Hippocampal formation (tissue), 2 donors: ENCODE measurements around the gene CDYL2.
"Not testable (repeated sequence)": the region's sequence is repeated elsewhere in the genome, so short reads cannot be mapped to it uniquely, and the experiment has no call there.

Source experiments
- DNase-seq, 2 donors: peaks; one replicate each; lab custom pipeline; 2025; lab: John Stamatoyannopoulos, UW

Gene CDYL2

GRCh38 chr16:80744856-80745255 is 59.5 kb downstream of the CDYL2 start:
- no peak for DNase-seq

GRCh38 chr16:80743772-80744171 is 60.6 kb downstream of the CDYL2 start:
- DNase-seq = no peak

GRCh38 chr16:80743273-80743672 is 61.1 kb downstream of the CDYL2 start:
- DNase-seq = no peak

- no peak for DNase-seq
Measured at GRCh38 chr16:80742331-80742730, 62.1 kb downstream of the CDYL2 start.

GRCh38 chr16:80741724-80742123 is 62.7 kb downstream of the CDYL2 start:
- DNase-seq = no peak

GRCh38 chr16:80739523-80739922 is 64.9 kb downstream of the CDYL2 start:
- DNase-seq = no peak

GRCh38 chr16:80738521-80738920 is 65.9 kb downstream of the CDYL2 start:
- no peak for DNase-seq

GRCh38 chr16:80735846-80736245 is 68.6 kb downstream of the CDYL2 start:
- no peak for DNase-seq

DNA sequence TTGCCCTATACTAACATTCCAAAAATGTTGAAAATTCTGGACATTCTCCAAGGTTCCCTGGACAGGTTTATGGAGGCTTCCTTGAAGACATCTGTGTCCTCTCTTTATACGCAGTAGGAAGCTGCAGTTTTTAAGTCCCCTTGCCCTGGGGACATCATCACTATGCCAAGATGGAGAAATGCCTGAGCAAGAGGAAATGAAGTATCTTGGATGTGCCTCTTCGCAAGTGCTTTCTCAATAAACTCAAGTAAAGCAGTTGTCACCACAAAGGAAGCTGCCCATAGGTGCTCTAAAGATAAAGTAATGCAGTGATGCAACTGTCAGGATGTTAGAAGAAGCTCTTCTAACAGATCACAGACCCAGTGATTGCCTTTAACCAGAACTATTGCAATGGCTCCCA is 71.0 kb downstream of the CDYL2 start:
- DNase-seq = no peak

GRCh38 chr16:80731915-80732314 is 72.5 kb downstream of the CDYL2 start:
- no peak for DNase-seq

DNA sequence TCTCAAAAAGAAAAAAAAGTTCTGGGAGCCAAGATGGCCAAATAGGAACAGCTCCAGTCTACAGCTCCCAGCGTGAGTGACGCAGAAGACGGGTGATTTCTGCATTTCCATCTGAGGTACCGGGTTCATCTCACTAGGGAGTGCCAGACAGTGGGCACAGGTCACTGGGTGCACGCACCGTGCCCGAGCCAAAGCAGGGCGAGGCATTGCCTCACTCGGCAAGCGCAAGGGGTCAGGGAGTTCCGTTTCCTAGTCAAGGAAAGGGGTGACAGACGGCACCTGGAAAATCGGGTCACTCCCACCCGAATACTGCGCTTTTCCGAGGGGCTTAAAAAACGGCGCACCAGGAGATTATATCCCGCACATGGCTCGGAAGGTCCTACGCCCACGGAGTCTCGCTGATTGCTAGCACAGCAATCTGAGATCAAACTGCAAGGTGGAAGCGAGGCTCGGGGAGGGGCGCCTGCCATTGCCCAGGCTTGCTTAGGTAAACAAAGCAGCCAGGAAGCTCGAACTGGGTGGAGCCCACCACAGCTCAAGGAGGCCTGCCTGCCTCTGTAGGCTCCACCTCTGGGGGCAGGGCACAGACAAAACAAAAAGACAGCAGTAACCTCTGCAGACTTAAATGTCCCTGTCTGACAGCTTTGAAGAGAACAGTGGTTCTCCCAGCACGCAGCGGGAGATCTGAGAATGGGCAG is 77.2 kb downstream of the CDYL2 start:
- DNase-seq = not testable (repeated sequence)

- DNase-seq = no peak
Measured at GRCh38 chr16:80725566-80726162, 78.7 kb downstream of the CDYL2 start.

DNA sequence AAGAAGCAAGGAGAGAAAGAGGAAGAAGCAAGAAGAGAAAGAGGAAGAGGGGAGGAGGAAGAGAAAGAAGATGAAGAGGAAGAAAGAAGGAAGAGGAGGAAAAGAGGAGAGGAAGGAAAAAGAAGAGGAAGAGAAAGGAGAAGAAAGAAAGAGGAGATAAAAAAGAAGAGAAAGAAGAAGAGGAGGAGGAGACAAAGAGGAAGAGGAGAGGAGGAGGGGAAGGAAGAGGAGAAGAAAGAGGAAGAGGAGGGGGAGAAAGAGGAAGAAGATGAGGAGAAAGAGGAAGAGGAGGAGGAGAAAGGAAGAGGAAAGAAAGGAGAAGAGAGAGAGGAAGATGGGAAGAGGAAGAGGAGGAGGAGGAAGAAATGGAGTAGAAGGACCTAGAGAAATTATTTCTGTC is 80.4 kb downstream of the CDYL2 start:
- DNase-seq = no peak

DNA sequence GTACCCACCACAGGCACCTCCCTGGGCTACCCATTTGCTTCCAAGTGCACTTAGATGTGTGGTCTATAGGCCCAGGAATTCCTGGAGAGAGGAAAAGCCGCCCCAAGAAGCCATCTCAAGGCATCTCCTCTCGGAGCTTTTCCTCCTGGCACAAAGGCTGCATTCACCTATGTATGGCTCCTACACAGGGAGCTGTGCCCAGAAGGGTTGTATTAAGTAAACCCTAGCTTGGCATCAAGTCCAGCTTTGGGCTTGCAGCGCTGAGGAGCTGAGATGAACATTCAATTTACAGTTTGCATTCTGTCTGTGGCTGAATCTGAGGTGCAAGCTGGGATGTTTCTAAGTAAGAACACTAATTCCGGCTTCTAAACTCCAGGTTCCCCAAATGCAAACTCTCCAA is 81.3 kb downstream of the CDYL2 start:
- DNase-seq = no peak

DNA sequence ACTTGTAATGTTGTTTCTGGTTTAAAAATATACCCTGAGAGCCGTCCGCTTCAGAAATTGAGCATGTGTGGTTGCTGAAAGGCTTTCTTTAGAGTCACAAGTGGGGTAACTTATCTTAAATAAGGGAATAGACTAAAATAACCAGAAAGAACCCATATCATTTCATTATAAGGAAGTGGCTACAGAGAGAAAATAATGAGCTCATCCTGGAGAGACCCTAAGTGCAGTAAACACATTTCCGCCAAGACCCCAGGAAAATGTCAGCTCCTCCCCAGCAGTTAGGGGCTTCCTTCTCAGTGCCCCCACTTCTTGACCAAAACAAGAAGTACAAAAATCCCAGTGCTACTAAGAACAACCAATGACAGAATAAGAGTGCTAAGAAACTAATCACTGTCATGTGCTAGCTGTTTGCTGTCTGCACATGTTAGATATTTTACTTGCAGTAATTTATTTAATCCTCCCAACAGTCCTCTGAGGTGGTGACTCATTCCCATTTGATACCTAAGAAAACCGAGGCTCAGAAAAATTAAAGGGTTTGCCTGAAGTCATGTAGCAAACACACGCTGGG is 83.5 kb downstream of the CDYL2 start:
- DNase-seq = no peak

- no peak for DNase-seq
Measured at GRCh38 chr16:80719573-80719972, 84.8 kb downstream of the CDYL2 start.

DNA sequence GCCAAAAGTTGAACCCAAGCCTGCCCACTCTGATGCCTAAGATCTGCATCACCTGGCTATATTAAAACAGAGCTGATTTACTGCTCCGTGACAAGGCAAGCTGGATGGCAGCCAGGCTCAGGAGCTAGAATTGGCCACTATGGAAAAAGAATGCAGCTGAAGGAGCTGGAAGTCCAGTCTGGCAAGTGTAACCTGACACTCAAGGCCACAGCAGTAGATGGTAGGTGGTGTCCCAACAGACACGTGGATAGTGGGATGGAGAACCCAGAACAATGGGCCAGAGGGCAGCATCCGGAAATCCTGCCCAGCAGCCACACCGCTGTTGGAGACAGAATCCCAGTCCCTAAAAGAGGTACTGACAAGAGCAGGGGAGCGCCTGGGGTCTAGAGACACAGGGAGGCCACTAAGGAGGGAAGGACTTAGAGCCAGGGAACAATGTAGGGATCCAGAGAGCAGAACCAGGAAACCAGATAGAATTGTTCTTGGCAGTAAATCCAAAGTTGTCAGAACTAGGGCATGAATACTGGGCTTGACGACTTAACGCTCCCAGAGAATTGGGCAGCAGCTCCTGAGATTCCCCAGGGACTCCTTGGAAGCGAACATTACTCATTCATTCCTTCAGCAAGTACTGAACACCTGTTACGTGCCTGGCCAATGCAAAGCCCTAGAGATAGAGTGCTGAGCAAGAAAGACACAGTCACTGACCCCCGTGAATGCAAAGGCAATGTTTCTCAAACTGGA is 85.7 kb downstream of the CDYL2 start:
- DNase-seq = no peak

DNA sequence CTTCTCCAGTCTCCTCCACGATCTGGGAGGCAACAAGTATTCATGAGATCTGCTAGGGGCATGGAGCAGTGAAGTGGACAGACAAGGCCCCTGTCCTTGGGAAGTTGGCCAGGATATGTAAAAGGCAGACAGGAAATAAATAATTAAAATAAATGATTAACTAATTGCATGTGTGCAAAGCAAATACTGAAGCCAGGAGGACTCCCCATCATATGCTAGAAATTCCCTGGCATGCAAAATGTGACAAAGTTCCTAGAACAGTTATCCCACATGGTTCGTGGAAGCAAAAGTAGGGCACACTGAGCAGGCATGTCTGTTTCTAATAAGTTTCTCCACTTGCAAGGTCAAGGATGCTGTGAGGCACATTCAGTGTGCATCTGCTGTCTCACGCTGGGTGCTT is 86.8 kb downstream of the CDYL2 start:
- DNase-seq = no peak

GRCh38 chr16:80716564-80717139 is 87.7 kb downstream of the CDYL2 start:
- no peak for DNase-seq

DNA sequence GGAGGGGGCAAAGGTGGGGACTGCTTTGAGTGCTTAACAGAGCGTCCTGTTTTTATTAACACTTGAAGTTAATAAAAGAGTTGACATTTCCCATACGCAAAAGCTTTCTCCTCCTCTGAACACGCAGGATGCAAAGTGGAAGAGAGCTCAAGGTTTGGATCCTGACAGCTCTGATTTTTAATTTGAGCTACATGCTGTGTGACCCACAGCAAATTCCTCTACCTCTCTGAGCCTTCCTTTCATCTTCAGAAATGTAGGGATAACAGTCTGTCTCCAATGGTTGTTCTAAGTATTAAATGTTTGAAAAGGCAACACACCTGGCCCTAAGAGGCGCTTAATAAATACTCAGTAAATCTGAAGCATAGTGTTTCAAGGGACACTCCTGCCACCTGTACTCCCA is 93.0 kb downstream of the CDYL2 start:
- no peak for DNase-seq

DNA sequence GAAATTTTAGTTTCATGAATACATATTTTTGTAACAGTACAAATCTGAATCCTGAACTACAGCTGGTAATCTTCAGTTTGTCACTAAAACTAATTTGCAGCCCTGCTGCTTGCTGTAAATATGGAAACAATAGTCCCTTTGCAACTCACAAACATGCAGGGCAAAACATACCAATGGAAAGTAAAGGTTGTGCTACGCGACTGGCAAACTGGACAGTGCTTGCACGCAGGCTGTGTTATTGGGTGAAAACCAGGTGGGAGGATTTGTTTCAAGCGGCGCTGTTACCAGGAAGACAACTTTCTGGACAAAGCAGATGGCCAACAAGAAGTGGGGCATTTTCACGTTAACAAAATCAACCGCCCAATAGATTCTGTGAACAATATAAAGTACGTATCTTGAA is 93.5 kb downstream of the CDYL2 start:
- DNase-seq = no peak

DNA sequence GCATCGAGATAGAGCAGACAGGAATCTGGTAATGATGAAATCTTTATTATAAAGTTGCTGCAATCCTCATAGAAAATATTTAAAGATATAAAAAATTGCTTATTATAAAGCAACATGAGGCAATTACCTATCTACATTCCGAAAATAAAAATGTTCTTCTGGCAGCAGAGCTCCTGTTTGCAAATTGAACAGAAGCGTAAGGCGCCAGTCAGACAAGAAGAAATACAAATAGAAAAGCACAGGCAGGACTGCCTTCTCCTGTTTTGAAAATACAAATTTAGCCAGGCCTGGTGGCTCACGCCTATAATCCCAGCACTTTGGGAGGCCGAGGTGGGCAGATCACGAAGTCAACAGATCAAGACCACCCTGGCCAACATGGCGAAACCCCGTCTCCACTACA is 95.6 kb downstream of the CDYL2 start:
- no peak for DNase-seq

DNA sequence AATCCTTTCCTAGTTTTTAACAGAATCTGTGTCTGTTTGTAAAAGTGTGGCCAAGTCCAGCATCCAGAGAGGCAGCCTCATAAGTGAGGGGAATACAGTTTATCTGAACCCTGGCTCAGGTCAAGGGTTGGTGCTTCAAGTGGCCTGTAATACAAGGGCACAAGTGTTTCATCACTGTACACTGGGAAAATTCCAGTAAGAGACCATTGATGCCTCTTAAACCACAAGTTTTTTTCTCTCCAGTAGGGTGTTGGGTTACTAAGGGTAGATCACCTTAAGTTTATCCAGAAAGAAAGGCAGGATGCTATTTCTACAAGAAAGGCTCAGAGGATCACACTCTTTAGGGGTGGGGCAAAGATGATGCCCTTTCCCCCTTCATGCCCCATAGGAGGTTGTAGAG is 96.7 kb downstream of the CDYL2 start:
- DNase-seq = no peak
